DMS114 treated with DMSO at 0.1 percent for 48 hours (cell line): ENCODE data around the gene TTLL12.

Experiments used
- DNase-seq: peaks from one replicate; lab custom pipeline; 2025; ENCODE audit not compliant: unreplicated experiment; lab: John Stamatoyannopoulos, UW

The TTLL12 gene

DNA sequence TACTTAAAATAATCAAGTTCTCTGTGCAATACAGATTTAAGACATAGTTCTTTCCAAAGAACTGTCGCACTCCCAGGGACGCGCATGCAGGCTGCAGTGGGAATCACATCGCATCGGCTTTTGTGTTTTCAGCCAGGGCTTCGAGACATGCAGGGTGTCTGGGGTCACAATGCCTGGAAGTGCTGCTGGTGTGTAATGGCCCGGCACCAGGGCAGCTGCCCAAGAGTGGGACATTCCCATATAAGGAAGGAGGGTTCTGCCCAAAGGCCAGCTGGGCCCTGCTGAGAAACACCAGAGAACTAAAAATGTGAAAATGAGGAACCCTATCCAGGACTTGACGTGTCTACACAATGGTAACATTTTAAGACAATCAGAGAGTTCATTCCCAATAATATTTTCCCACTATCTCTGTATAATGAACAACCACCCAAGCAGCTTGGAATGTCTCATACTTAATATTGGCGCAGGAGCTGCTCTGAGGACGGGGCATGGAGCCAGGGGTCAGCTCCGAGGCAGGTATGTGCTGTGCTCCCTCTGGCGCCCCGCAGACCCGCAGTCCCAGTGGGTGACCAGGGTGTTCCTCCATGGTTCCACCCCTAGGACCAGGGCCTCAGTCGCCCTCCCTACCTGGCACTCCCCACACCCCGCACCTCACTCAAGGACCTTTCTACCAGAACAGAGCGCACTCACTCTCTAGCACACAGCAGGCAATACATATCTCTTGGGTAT, 55.0 kb downstream of the TTLL12 start:
- DNase-seq, result no peak

DNA sequence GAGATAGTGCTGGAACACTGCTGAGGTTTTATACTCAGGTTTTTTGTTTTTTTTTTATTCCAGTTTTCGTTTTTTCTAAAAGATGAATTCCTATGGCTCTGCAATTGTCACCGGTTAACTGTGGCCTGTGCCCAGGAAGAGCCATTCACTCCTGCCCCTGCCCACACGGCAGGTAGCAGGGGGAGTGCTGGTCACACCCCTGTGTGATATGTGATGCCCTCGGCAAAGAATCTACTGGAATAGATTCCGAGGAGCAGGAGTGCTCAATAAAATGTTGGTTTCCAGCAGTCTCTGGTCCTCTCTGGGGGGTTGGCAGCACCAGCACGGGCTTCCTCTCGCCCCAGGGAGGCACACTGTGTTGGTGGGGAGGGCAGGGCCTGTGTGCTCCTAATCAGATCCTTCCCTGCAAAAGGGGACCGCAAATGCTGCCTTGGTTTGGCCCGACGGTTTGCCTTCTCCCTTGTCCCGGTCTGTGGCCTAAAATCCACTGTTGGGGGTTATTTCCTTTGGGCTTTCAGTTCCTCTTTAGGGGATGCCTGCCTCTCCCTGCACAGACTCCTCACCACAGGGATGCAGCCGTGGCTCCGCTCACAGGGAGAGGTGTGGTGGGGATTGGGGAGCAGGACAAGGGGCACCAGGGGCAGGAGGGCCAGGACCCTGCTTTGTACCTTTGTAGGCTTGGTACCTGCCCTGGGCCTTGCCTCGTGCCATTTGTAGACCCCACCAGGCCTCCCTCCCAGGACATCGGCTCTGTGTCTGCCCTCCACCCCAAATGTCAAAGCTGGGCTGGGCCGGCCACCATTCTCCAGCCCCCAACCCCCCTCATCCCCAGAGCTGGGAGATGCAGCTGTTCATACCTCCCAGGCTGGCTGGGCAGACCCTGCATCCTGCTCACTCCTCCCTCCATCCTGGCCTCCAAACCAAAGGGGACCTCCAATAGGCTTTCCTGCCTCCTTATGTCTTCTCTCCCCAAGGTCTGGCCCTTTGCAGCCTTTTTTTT, 57.2 kb downstream of the TTLL12 start:
- DNase-seq, result no peak

DNA sequence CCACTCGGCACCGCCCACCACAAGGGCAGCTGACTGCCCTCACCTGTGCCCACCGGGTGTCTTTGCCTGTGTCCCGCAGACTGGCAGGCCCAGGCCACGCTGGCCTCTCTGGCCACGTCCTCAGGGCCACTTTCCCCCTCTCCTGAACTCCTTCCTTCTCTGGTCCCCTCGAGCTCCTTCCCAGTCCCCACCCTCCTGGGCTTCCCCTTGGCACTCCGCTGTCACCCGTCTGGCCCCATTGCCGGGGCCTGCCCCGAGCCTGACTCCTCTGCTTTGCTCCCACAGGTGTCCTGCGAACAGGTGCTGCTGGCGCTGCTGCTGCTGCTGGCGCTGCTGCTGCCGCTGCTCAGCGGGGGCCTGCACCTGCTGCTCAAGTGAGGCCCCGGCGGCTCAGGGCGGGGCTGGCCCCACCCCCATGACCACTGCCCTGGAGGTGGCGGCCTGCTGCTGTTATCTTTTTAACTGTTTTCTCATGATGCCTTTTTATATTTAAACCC, 58.0 kb downstream of the TTLL12 start:
- no peak for DNase-seq

DNA sequence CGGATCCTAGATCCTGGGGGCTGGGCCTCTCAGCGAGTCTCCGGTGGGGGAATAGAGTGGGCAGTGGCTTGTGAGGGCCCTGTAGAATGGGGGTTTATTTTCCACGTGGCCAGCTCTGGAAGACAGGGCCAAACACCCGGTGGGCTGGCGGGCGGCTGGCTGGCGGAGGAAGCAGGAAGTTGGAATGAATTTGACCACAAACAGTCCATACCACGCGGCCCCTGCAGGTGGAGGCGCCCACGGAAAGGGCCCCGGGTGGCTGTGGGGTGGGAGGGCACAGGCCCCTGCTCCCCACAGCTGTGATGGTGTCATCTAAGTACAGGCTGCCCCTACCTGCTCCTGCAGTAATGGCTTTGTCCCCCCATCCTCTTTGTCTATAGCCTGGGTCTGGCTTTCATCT, 58.8 kb downstream of the TTLL12 start:
- DNase-seq, result no peak

DNA sequence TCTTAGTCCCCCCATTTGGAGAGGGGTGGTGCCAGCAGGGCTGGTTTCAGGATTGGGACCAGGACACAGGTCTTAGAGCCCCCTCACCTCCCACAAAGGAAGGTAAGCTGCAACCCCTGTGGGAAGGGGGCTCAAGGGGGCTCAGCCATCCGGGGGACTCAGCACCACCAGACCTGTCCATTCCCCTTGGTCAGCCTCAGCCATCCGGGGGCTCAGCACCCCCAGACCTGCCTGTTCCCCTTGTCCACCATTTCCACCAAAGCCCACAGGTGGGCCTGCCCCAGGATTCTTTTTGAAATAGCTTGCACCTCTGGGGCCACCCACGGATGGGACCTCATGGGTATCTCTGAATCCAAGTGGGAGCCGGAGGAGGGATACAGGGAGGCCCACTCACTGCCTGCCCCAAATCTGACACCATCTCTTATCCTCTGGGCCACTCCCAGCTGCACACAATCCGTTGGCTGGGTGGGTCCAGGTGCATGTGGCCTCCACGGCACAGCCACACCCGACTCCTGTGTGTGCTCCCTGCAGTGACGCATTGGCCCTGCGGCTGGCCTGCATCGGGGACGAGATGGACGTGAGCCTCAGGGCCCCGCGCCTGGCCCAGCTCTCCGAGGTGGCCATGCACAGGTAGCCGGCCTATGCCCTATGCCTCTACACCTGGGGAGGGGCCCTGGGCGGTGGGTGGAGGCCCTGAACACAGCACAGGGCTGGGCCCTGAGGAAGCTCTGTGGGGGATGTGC, 59.6 kb downstream of the TTLL12 start:
- no peak for DNase-seq

DNA sequence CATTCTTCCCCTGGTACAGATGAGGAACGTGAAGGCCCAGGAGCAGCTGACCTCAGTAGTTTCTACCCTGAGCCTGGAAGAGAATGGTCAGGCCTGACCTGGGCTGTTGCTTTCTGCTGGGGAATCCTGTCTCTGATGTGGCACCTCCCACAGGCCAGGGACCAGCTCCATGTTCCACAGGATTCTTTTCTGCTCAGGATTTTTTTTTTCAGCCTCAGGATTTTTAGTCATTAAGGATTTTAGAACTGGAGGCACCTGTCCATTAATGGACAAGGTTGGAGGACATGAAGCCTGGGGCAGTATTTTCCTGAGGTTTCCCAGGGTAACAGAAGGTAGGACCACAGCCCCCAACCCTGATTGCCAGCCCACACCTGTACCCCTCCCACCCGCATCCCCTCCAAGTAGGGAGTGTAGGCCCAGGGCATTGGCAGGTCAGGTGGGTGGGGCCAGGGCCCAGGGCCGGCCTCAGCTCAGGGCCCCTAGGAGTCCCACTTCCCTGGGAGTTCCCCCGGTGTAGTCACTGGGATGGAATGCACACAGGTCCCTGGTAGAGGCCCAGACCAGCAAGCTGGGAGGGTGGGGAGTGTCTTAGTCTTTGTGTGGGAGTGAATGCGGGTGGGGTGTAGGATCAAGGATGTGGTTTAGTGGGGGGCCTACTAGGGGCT, 60.3 kb downstream of the TTLL12 start:
- no peak for DNase-seq

DNA sequence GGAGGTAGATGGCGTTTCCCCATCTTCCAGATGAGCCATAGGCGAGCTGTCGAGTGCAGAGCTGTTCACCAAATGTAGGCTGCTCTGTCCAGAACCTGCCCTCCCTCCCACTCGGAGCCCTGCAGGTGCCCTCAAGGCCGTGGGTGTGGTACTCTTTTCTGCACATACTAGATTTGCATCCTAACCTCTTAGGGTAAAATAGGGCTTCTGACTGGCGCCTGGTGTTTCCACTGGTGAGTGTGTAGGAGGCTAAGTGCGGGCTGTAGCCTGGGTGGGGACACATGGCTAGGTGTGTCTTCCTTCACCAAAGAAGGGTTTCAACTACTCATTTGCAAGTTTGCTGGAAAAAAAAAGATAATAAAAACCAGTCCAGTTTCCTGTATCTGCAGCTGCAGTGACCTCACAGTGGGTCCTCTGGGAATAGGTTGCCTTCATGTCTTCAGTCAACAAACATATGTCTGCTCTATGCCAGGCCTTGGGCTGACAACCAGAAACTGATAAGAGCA, 67.9 kb downstream of the TTLL12 start:
- no peak for DNase-seq

DNA sequence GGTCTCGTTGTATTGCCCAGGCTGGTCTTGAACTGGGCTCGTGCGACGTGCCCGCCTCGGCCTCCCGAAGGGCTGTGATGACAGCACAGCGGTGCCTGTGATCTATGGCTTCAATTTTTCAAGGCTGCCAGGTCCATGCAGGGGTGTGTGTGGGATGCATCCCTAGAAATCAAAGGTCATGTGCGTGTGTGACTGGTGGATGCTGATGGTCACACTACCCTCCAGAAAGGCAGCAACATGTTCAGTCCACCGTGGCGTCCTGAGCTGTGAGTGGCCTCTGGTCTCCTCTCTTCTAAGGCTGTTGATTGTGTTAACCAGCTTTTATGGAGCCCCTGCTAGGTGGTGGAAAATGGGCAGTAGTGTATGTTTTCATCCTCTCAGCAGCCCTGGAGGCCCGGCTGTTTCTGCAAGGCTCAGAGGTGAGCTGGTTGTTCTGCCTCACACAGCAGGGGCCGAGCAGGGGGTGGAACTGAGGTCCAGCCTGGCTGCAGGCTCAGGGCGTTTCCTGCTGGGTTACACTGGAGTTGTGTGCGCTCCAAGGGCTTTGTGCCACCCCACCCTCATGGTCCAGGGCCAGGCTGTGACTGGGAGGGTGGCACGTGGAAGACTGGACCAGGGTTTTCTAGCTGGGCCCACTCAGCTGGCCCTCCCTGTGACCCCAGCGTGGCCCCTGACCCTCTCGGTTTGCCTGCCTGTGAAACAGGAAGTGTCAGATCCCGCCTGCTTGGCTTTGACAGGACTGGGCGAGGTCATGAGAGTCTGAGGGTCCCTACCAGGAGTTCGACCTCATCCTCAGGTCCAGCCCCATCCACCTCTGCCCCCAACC, 68.7 kb downstream of the TTLL12 start:
- no peak for DNase-seq

DNA sequence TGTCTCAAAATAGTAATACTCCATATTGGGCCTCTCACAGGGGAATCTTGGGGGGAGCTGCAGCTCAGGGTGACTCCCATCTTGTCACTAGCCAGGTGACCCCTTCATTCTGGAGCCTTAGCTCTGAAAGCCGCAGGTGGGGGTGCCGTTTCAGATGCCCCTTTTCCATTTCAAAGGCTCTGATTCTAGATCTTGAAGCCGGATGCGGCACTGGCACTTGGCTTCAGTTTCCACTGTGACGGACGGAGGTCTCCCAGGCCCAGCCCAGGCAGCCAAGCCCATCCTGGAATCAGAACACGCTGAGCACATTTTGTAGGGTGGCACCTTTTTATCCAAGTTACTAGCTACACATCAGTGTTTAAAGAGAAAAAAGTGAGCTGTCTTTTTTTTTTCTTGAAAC, 70.0 kb downstream of the TTLL12 start:
- no peak for DNase-seq
